Breast epithelium (tissue), 4 donors: ENCODE data around the gene FMNL3. TPM values are rescaled to one million over a fixed set of nuclear protein-coding genes. Genes with fewer than 3 reads are reported as not detected.

ENCODE experiments used
- DNase-seq, 2 donors: peaks; one replicate each; pipeline ENCODE4 v3.0.0-alpha.2; 2019; ENCODE audit warnings: low spot score in 2 of 2
- H3K27ac ChIP-seq, 2 donors: fragments of 200-600 bp; sonication (generic) in 1 of 2; one replicate each; pipeline ENCODE4 v1.5.1; 2016 to 2019; ENCODE audit warnings: mild to moderate bottlenecking in 1 of 2
- H3K27me3 ChIP-seq, 2 donors: fragments of 200-600 bp; sonication (generic) in 1 of 2; one replicate each; pipeline versions ENCODE4 v1.5.1 to v1.6.0; 2017 to 2019; ENCODE audit warnings: control low read depth in 1 of 2, mild to moderate bottlenecking in 1 of 2
- H3K36me3 ChIP-seq: fragments of 200-600 bp; one replicate; pipeline ENCODE4 v1.5.1; 2019
- H3K4me1 ChIP-seq, 2 donors: fragments of 200-600 bp; sonication (generic); one replicate each; pipeline ENCODE4 v1.5.1; 2016 to 2019; ENCODE audit warnings: control low read depth in 1 of 2
- H3K4me3 ChIP-seq, 3 donors: fragments of 200-600 bp; sonication (generic); 1 replicate in 2 of 3; 2 replicates in 1 of 3; pipeline ENCODE4 v1.5.1; 2016 to 2019; ENCODE audit warnings: mild to moderate bottlenecking in 3 of 3, moderate library complexity in 2 of 3
- H3K9me3 ChIP-seq, 2 donors: fragments of 200-600 bp; sonication (generic) in 1 of 2; one replicate each; pipeline ENCODE4 v1.5.1; 2016 to 2019; ENCODE audit warnings: control low read depth in 1 of 2
- CTCF ChIP-seq, 3 donors: fragments of 450-650 bp; IDR thresholded peaks; one replicate each; pipeline ENCODE4 v1.5.1; 2016 to 2017; ENCODE audit warnings: antibody characterized with exemption in 3 of 3, mild to moderate bottlenecking in 3 of 3, moderate library complexity in 3 of 3
- POLR2A ChIP-seq: fragments of 450-650 bp; IDR thresholded peaks from one replicate; pipeline ENCODE4 v1.6.1; 2016; ENCODE audit warnings: antibody characterized with exemption, mild to moderate bottlenecking, moderate library complexity
- POLR2AphosphoS5 ChIP-seq, 3 donors: sonication (generic); formaldehyde crosslinking; IDR thresholded peaks; one replicate each; pipeline ENCODE4 v1.6.1; 2017; ENCODE audit warnings: antibody characterized with exemption in 3 of 3
- intact Hi-C: fragments of 100-400 bp; cut with DNase I; formaldehyde crosslinking; loops from one replicate; pipeline ENCODE4 v1.15.1; 2023; ENCODE audit warnings: low total_unique reads
- total RNA-seq, 3 donors: library from RNA; depleted of rRNA; stranded (reverse); fragments of >200 nt; gene quantifications; one replicate each; pipeline ENCODE4 v1.1.0, GENCODE V29; 2016

Gene FMNL3
- total RNA-seq, 3 donors from 2014 or later, result 9.8 to 13.8 (median 13.3) TPM

GRCh38 chr12:49649445-49649844 lies 57.8 kb downstream of the FMNL3 start:
- no peaks in the 10 kb centered on the region for H3K27me3 ChIP-seq
- intact Hi-C loops, result no loop called here
- no peaks in the 10 kb centered on the region for H3K9me3 ChIP-seq
- no peaks in the 10 kb centered on the region for H3K36me3 ChIP-seq
- H3K27ac ChIP-seq, result no peak overlapping the region
- no peaks in the 10 kb centered on the region for H3K4me1 ChIP-seq
- H3K4me3 ChIP-seq, result no peak overlapping the region
- TF ChIP-seq CTCF (IDR thresholded peaks at IDR 0.05), result no peak
- TF ChIP-seq POLR2A, result no peak
- TF ChIP-seq POLR2AphosphoS5 (IDR thresholded peaks at IDR 0.05), result no peak
- DNase-seq, result no peak

GRCh38 chr12:49648712-49649003 lies 58.5 kb downstream of the FMNL3 start:
- Histone ChIP-seq H3K27me3 (no peaks in the 10 kb centered on the region), H3K27ac (peak overlapping the region; percentile 12 to 18), H3K4me3 (no peak overlapping the region), H3K9me3 (no peaks in the 10 kb centered on the region), H3K36me3 (no peaks in the 10 kb centered on the region), H3K4me1 (no peaks in the 10 kb centered on the region)
- TF ChIP-seq POLR2AphosphoS5 (IDR thresholded peaks at IDR 0.05) (no peak), CTCF (IDR thresholded peaks at IDR 0.05) (no peak), POLR2A (no peak)
- DNase-seq, result no peak
- intact Hi-C loops, result no loop called here

GRCh38 chr12:49647827-49648711 lies 59.1 kb downstream of the FMNL3 start:
- DNase-seq, result no peak
- peak overlapping the region; percentile 33 to 55 for H3K27ac ChIP-seq
- no peak for TF ChIP-seq POLR2A
- TF ChIP-seq CTCF (IDR thresholded peaks at IDR 0.05), result no peak
- TF ChIP-seq POLR2AphosphoS5 (IDR thresholded peaks at IDR 0.05), result no peak
- no peaks in the 10 kb centered on the region for H3K36me3 ChIP-seq
- H3K27me3 ChIP-seq, result no peaks in the 10 kb centered on the region
- no peaks in the 10 kb centered on the region for H3K4me1 ChIP-seq
- no peak overlapping the region for H3K4me3 ChIP-seq
- no peaks in the 10 kb centered on the region for H3K9me3 ChIP-seq
- intact Hi-C loops, result no loop called here

- Histone ChIP-seq H3K27me3 (no peaks in the 10 kb centered on the region), H3K9me3 (no peaks in the 10 kb centered on the region), H3K4me1 (no peaks in the 10 kb centered on the region), H3K4me3 (no peak overlapping the region), H3K27ac (peak overlapping the region in 1 of 2 donors; percentile 55), H3K36me3 (no peaks in the 10 kb centered on the region)
- TF ChIP-seq POLR2AphosphoS5 (IDR thresholded peaks at IDR 0.05), result no peak
- no peak for TF ChIP-seq POLR2A
- TF ChIP-seq CTCF (IDR thresholded peaks at IDR 0.05), result no peak
- intact Hi-C loops, result no loop called here
- no peak for DNase-seq
Measured at GRCh38 chr12:49646871-49647654, 60.1 kb downstream of the FMNL3 start.

GRCh38 chr12:49646331-49646830 lies 60.8 kb downstream of the FMNL3 start:
- Histone ChIP-seq H3K4me3 (no peak overlapping the region), H3K27ac (peak overlapping the region in 1 of 2 donors; percentile 55), H3K36me3 (no peaks in the 10 kb centered on the region), H3K27me3 (no peaks in the 10 kb centered on the region), H3K9me3 (no peaks in the 10 kb centered on the region), H3K4me1 (no peaks in the 10 kb centered on the region)
- intact Hi-C loops, result no loop called here
- no peak for TF ChIP-seq CTCF (IDR thresholded peaks at IDR 0.05)
- no peak for TF ChIP-seq POLR2AphosphoS5 (IDR thresholded peaks at IDR 0.05)
- no peak for TF ChIP-seq POLR2A
- no peak for DNase-seq
